ENCODE measurements around the gene RPL28. TPM values are rescaled to one million over a fixed set of nuclear protein-coding genes. Genes with fewer than 3 reads are reported as not detected.
A peak's percentile ranks its signal among the peaks of the same experiment; 100 is the strongest.
"Not testable (repeated sequence)": the region's sequence is repeated elsewhere in the genome, so short reads cannot be mapped to it uniquely, and the experiment has no call there.

RPL28 gene
- total and polyA plus RNA-seq, 10 donors = 581 to 4,833 (median 1,526) TPM

- peaks cover 10 to 27% (median 17%) of the 10 kb centered on the region in 6 donors for H3K4me1 ChIP-seq
- TF ChIP-seq CTCF (IDR thresholded peaks at IDR 0.05 in 8 of 11, conservative IDR thresholded peaks at IDR 0.05 in 3 of 11) (no peak), POLR2AphosphoS5 (IDR thresholded peaks at IDR 0.05) (no peak), POLR2A (IDR thresholded peaks at IDR 0.05) (no peak)
- DNase-seq = no peak
- no peak overlapping the region for H3K27ac ChIP-seq
- H3K9me3 ChIP-seq = no peaks in the 10 kb centered on the region
- 27 to 42% (median 41%) methylated on average over 15 to 16 of the region's 16 CpGs for WGBS, 5 donors
- intact Hi-C loops (cut with DNase I; ENCODE audit: low total_unique reads) = no loop called here
- no peaks in the 10 kb centered on the region for H3K36me3 ChIP-seq
- peaks cover 8 to 87% (median 52%) of the 10 kb centered on the region in 7 donors for H3K27me3 ChIP-seq (replicated peaks in 1 of 7)
- H3K4me3 ChIP-seq = no peak overlapping the region
These were observed 61.9 kb downstream of the RPL28 start for GRCh38 chr19:55447421-55448174.

- H3K36me3 ChIP-seq; intact Hi-C loops (cut with DNase I; ENCODE audit: low total_unique reads); H3K27ac ChIP-seq; H3K4me3 ChIP-seq; H3K9me3 ChIP-seq; DNase-seq: not testable (repeated sequence)
- Histone ChIP-seq H3K27me3 (replicated peaks in 1 of 7) (peaks cover 8 to 87% (median 51%) of the 10 kb centered on the region in 7 donors), H3K4me1 (peaks cover 10 to 27% (median 19%) of the 10 kb centered on the region in 6 donors)
- 84 to 91% (median 87%) methylated on average over 5 of the region's 5 CpGs for WGBS, 5 donors
These were observed 62.4 kb downstream of the RPL28 start for GRCh38 chr19:55448175-55448490.

- no peak overlapping the region for H3K27ac ChIP-seq
- intact Hi-C loops (cut with DNase I; ENCODE audit: low total_unique reads) = no loop called here
- no peak for TF ChIP-seq POLR2A (IDR thresholded peaks at IDR 0.05)
- no peak for TF ChIP-seq CTCF (IDR thresholded peaks at IDR 0.05 in 8 of 11, conservative IDR thresholded peaks at IDR 0.05 in 3 of 11)
- no peak for TF ChIP-seq POLR2AphosphoS5 (IDR thresholded peaks at IDR 0.05)
- peaks cover 10 to 24% (median 20%) of the 10 kb centered on the region in 6 donors for H3K4me1 ChIP-seq
- DNase-seq = no peak
- H3K36me3 ChIP-seq = peaks cover 0 to 9% (median 3%) of the 10 kb centered on the region in 6 donors
- H3K4me3 ChIP-seq = no peak overlapping the region
- WGBS, 5 donors = 37 to 46% (median 39%) methylated on average over 6 to 16 of the region's 16 CpGs
- H3K27me3 ChIP-seq (replicated peaks in 1 of 7) = peaks cover 8 to 76% (median 40%) of the 10 kb centered on the region in 7 donors
- H3K9me3 ChIP-seq = no peaks in the 10 kb centered on the region
These were observed 63.7 kb downstream of the RPL28 start for GRCh38 chr19:55449469-55449868.

- DNase-seq = no peak
- peaks cover 10 to 24% (median 20%) of the 10 kb centered on the region in 6 donors for H3K4me1 ChIP-seq
- no peak overlapping the region for H3K27ac ChIP-seq
- H3K4me3 ChIP-seq = peak overlapping the region in 5 of 8 donors; percentile 1 to 57 (median 21)
- 2 to 3% (median 2%) methylated on average over 34 to 80 of the region's 80 CpGs for WGBS, 5 donors
- H3K9me3 ChIP-seq = no peaks in the 10 kb centered on the region
- intact Hi-C loops (cut with DNase I; ENCODE audit: low total_unique reads) = no loop called here
- H3K36me3 ChIP-seq = peaks cover 0 to 28% (median 8%) of the 10 kb centered on the region in 6 donors
- peaks cover 8 to 57% (median 29%) of the 10 kb centered on the region in 7 donors for H3K27me3 ChIP-seq (replicated peaks in 1 of 7)
- TF ChIP-seq POLR2A (IDR thresholded peaks at IDR 0.05) = no peak
- no peak for TF ChIP-seq POLR2AphosphoS5 (IDR thresholded peaks at IDR 0.05)
- TF ChIP-seq CTCF (IDR thresholded peaks at IDR 0.05 in 8 of 11, conservative IDR thresholded peaks at IDR 0.05 in 3 of 11) = no peak
These were observed 65.6 kb downstream of the RPL28 start for GRCh38 chr19:55451163-55451964.

Measured in spleen (tissue), 11 donors.